PC-9 (cell line): ENCODE results near the gene SHROOM3.

Experiments
- EZH2 ChIP-seq: fragments of 200-600 bp; sonication (generic); IDR thresholded peaks from 2 replicates; pipeline ENCODE4 v1.8.0; 2017; ENCODE audit warnings: antibody characterized with exemption, low read depth
- TF ChIP-seq, protein P1 (sequence below): fragments of 200-600 bp; sonication (generic); conservative IDR thresholded peaks from 2 replicates; pipeline ENCODE4 v1.6.1; 2017; ENCODE audit warnings: mixed run types, antibody characterized with exemption, mild to moderate bottlenecking, moderate library complexity

DNA sequence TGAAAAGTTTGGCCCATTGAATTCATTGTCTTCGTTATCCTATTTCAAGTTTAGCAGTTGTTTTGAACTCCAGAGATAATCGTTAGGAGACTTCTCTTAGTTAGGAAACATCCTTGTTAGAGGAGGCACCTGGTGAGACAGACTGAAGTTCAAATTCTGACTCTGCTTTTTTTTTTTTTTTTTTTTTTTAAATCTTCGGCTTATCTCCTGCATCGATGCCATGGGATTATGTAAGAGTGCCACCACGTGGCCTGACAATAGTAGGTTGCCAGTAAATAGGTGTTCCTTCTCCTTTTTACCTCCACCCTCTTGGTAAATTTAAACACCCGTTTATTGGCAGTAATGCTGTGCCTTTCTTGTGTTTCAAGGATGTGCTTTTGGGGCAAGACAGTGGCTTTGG is 313.6 kb downstream of the SHROOM3 start:
- no peak for TF ChIP-seq EZH2
- TF ChIP-seq, protein P1, sequence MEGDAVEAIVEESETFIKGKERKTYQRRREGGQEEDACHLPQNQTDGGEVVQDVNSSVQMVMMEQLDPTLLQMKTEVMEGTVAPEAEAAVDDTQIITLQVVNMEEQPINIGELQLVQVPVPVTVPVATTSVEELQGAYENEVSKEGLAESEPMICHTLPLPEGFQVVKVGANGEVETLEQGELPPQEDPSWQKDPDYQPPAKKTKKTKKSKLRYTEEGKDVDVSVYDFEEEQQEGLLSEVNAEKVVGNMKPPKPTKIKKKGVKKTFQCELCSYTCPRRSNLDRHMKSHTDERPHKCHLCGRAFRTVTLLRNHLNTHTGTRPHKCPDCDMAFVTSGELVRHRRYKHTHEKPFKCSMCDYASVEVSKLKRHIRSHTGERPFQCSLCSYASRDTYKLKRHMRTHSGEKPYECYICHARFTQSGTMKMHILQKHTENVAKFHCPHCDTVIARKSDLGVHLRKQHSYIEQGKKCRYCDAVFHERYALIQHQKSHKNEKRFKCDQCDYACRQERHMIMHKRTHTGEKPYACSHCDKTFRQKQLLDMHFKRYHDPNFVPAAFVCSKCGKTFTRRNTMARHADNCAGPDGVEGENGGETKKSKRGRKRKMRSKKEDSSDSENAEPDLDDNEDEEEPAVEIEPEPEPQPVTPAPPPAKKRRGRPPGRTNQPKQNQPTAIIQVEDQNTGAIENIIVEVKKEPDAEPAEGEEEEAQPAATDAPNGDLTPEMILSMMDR = no peak
